Motor neuron (in vitro differentiated cells): Measurements from ENCODE around the gene TCERG1L. TPM values are rescaled to one million over a fixed set of nuclear protein-coding genes. Genes with fewer than 3 reads are reported as not detected.
"Not testable (repeated sequence)": the region's sequence is repeated elsewhere in the genome, so short reads cannot be mapped to it uniquely, and the experiment has no call there.

Experiments used
- ATAC-seq, 8 experiments: fragments of 200-7000 bp; cut with Tn5 transposase; replicated peaks in 6 of 8; 2 replicates each; pipeline ENCODE4 v1.8.0; 2021; ENCODE audit warnings: mild to moderate bottlenecking in 8 of 8, moderate library complexity in 8 of 8
- H3K27ac ChIP-seq, 2 donors: fragments of 250-450 bp; sonication (Bioruptor Pico); 2 replicates each; pipeline ENCODE4 v1.9.0; 2021; ENCODE audit warnings: antibody characterized with exemption in 2 of 2, mild to moderate bottlenecking in 2 of 2, moderate library complexity in 1 of 2
- H3K4me1 ChIP-seq, 2 donors: fragments of 250-450 bp; sonication (Bioruptor Pico); replicated peaks in 1 of 2; 2 replicates each; pipeline ENCODE4 v1.6.1; 2021; ENCODE audit warnings: antibody characterized with exemption in 2 of 2, mild to moderate bottlenecking in 2 of 2, moderate library complexity in 1 of 2
- H3K4me3 ChIP-seq, 5 donors: fragments of 250-450 bp; sonication (Bioruptor Pico); 2 replicates each; pipeline ENCODE4 v1.9.0; 2021; ENCODE audit warnings: antibody characterized with exemption in 5 of 5, mild to moderate bottlenecking in 5 of 5, moderate library complexity in 4 of 5
- WGBS, 10 experiments: fragments of 450-650 bp; shearing (Covaris generic); methylation state at CpG; one replicate each; pipeline ENCODE4 v1.0.0; 2022; 5-methylcytosine and 5-hydroxymethylcytosine counted together
- in situ Hi-C, 9 experiments: fragments of 400-800 bp; cut with MboI; loops; one replicate each; pipeline ENCODE4 v1.15.0; 2021; ENCODE audit warnings: low sequenced_read_pairs in 9 of 9, low pct_unique_long_range_greater_than_20kb in 2 of 9; ENCODE audit not compliant: unreplicated experiment in 9 of 9
- total RNA-seq, 8 experiments: library from RNA; unstranded; fragments of 300-600 nt; gene quantifications; 2 replicates each; pipeline versions ENCODE4 v1.2.3 to v1.2.4, GENCODE V29; 2022

The TCERG1L gene
- total RNA-seq, 8 experiments from 2014 or later = 0.43 to 8.1 (median 2.0) TPM; not detected in 1

GRCh38 chr10:131161087-131161486 lies 150.4 kb downstream of the TCERG1L start:
- Histone ChIP-seq H3K27ac (no peak overlapping the region), H3K4me1 (no peaks in the 10 kb centered on the region), H3K4me3 (no peak overlapping the region)
- WGBS, 10 experiments = 20 to 86% (median 70%) methylated on average over 1 to 5 of the region's 8 CpGs; no CpG with 5 or more reads in 5 of the 10 experiments
- in situ Hi-C loops = no loop called here
- ATAC-seq = no peak

- WGBS, 10 experiments = 43 to 100% (median 72%) methylated on average over 3 to 8 of the region's 19 CpGs; no CpG with 5 or more reads in 2 of the 10 experiments
- in situ Hi-C loops = no loop called here
- no peak overlapping the region for H3K27ac ChIP-seq
- ATAC-seq = no peak
- no peak overlapping the region for H3K4me3 ChIP-seq
- peaks cover 0 to 6% of the 10 kb centered on the region in 2 donors for H3K4me1 ChIP-seq
These were observed 151.2 kb downstream of the TCERG1L start for GRCh38 chr10:131160219-131160875.

GRCh38 chr10:131159771-131160170 lies 151.8 kb downstream of the TCERG1L start:
- no peak overlapping the region for H3K4me3 ChIP-seq
- no peak overlapping the region for H3K27ac ChIP-seq
- in situ Hi-C loops = no loop called here
- whole genome bisulfite sequencing, 10 experiments = 20 to 100% (median 79%) methylated on average over 1 to 4 of the region's 9 CpGs; no CpG with 5 or more reads in 5 of the 10 experiments
- H3K4me1 ChIP-seq = peaks cover 0 to 12% of the 10 kb centered on the region in 2 donors
- ATAC-seq = no peak

GRCh38 chr10:131158695-131159094 lies 152.8 kb downstream of the TCERG1L start:
- in situ Hi-C loops = no loop called here
- ATAC-seq = no peak
- peaks cover 0 to 12% of the 10 kb centered on the region in 2 donors for H3K4me1 ChIP-seq
- 40 to 100% (median 86%) methylated on average over 1 to 2 of the region's 17 CpGs; no CpG with 5 or more reads in 6 of the 10 experiments for WGBS, 10 experiments
- no peak overlapping the region for H3K27ac ChIP-seq
- no peak overlapping the region for H3K4me3 ChIP-seq

- Histone ChIP-seq H3K27ac (no peak overlapping the region), H3K4me1 (peaks cover 0 to 12% of the 10 kb centered on the region in 2 donors), H3K4me3 (no peak overlapping the region)
- 29 to 100% (median 68%) methylated on average over 1 to 10 of the region's 10 CpGs; no CpG with 5 or more reads in 2 of the 10 experiments for WGBS, 10 experiments
- in situ Hi-C loops = no loop called here
- no peak for ATAC-seq
These were observed 153.6 kb downstream of the TCERG1L start for GRCh38 chr10:131157899-131158298.

GRCh38 chr10:131155876-131156230 lies 155.7 kb downstream of the TCERG1L start:
- no peak overlapping the region for H3K4me3 ChIP-seq
- WGBS, 10 experiments = 21 to 94% (median 39%) methylated on average over 1 to 6 of the region's 9 CpGs; no CpG with 5 or more reads in 4 of the 10 experiments
- in situ Hi-C loops = no loop called here
- peak in 4 of 8 experiments; percentile 39 to 94 (median 90) for ATAC-seq
- no peak overlapping the region for H3K27ac ChIP-seq
- peaks cover 0 to 12% of the 10 kb centered on the region in 2 donors for H3K4me1 ChIP-seq

GRCh38 chr10:131155218-131155875 lies 156.2 kb downstream of the TCERG1L start:
- Histone ChIP-seq H3K4me1 (peaks cover 0 to 12% of the 10 kb centered on the region in 2 donors), H3K4me3 (no peak overlapping the region), H3K27ac (no peak overlapping the region)
- ATAC-seq = peak in 3 of 8 experiments; percentile 29 to 46 (median 44)
- 0 to 67% (median 14%) methylated on average over 1 to 5 of the region's 18 CpGs; no CpG with 5 or more reads in 4 of the 10 experiments for WGBS, 10 experiments
- in situ Hi-C loops = no loop called here

- H3K4me1 ChIP-seq = peaks cover 0 to 12% of the 10 kb centered on the region in 2 donors
- in situ Hi-C loops = no loop called here
- ATAC-seq = no peak
- no peak overlapping the region for H3K4me3 ChIP-seq
- no peak overlapping the region for H3K27ac ChIP-seq
- 17 to 80% (median 41%) methylated on average over 2 to 7 of the region's 17 CpGs; no CpG with 5 or more reads in 4 of the 10 experiments for WGBS, 10 experiments
These were observed 157.1 kb downstream of the TCERG1L start for GRCh38 chr10:131154306-131155025.

GRCh38 chr10:131152456-131152855 lies 159.1 kb downstream of the TCERG1L start:
- H3K27ac ChIP-seq, H3K4me3 ChIP-seq, ATAC-seq, in situ Hi-C loops: not testable (repeated sequence)
- peaks cover 0 to 12% of the 10 kb centered on the region in 2 donors for H3K4me1 ChIP-seq

- WGBS, 10 experiments = 48% methylated on average over 3 of the region's 4 CpGs; no CpG with 5 or more reads in 9 of the 10 experiments
- no peak overlapping the region for H3K4me3 ChIP-seq
- peaks cover 0 to 3% of the 10 kb centered on the region in 2 donors for H3K4me1 ChIP-seq
- ATAC-seq = no peak
- no peak overlapping the region for H3K27ac ChIP-seq
- in situ Hi-C loops = no loop called here
These were observed 161.4 kb downstream of the TCERG1L start for GRCh38 chr10:131150126-131150525.

- H3K4me1 ChIP-seq = no peaks in the 10 kb centered on the region
- H3K4me3 ChIP-seq = no peak overlapping the region
- ATAC-seq = no peak
- WGBS, 10 experiments = 0 to 93% (median 48%) methylated on average over 2 to 7 of the region's 10 CpGs; no CpG with 5 or more reads in 5 of the 10 experiments
- no peak overlapping the region for H3K27ac ChIP-seq
- in situ Hi-C loops = no loop called here
These were observed 161.9 kb downstream of the TCERG1L start for GRCh38 chr10:131149586-131149985.

- no peak overlapping the region for H3K27ac ChIP-seq
- in situ Hi-C loops = no loop called here
- ATAC-seq = no peak
- H3K4me1 ChIP-seq = peaks cover 0 to under 1% of the 10 kb centered on the region in 2 donors
- 0 to 60% (median 50%) methylated on average over 1 to 2 of the region's 3 CpGs; no CpG with 5 or more reads in 4 of the 10 experiments for WGBS, 10 experiments
- H3K4me3 ChIP-seq = no peak overlapping the region
These were observed 162.4 kb downstream of the TCERG1L start for GRCh38 chr10:131149111-131149510.

- Histone ChIP-seq H3K4me1 (peaks cover 0 to 3% of the 10 kb centered on the region in 2 donors), H3K4me3 (no peak overlapping the region), H3K27ac (no peak overlapping the region)
- 40 to 80% (median 50%) methylated on average over 1 to 3 of the region's 3 CpGs; no CpG with 5 or more reads in 7 of the 10 experiments for WGBS, 10 experiments
- in situ Hi-C loops = no loop called here
- no peak for ATAC-seq
These were observed 163.3 kb downstream of the TCERG1L start for GRCh38 chr10:131148270-131148669.
